NK-92 treated with Interleukin-12 subunit alpha and Interleukin-12 subunit beta, amount 100 ng/mL, for 24 hours (cell line): Measurements from ENCODE around the gene PLEKHH3.
"Not testable (repeated sequence)": the region's sequence is repeated elsewhere in the genome, so short reads cannot be mapped to it uniquely, and the experiment has no call there.

Experiments used
- DNase-seq: peaks from one replicate; lab custom pipeline; 2025; lab: John Stamatoyannopoulos, UW

The PLEKHH3 gene

GRCh38 chr17:42632949-42633444, 43.8 kb downstream of the PLEKHH3 start:
- DNase-seq: no peak

DNA sequence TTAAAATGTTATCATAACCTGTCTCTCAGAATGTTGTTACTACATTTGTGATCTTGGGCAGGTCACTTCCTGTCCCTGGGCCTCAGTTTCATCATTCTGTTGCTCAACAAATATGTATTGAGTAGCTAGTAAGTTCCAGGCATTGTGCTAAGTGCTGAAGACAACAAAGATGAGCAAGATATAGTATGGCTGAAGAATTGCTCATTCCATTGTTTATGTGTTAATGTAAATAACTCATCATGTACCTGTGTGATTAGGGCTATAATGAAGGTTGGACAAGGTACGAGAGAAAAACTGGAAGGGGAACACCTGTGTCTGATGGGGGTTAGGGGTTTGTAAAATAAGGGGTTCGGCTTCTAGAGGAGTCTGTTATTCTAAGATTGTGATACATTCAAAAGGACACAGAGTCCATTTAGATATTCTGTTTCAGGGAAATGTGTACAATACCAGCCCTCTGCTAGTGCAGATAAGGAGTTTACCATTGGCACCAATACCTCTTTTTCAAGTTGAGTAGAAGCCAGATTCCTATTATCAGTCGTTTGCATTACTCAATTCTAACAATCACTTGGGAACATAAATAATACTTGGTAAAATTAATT, 47.3 kb downstream of the PLEKHH3 start:
- no peak for DNase-seq

- not testable (repeated sequence) for DNase-seq
These were observed 49.6 kb downstream of the PLEKHH3 start for GRCh38 chr17:42627032-42627764.

DNA sequence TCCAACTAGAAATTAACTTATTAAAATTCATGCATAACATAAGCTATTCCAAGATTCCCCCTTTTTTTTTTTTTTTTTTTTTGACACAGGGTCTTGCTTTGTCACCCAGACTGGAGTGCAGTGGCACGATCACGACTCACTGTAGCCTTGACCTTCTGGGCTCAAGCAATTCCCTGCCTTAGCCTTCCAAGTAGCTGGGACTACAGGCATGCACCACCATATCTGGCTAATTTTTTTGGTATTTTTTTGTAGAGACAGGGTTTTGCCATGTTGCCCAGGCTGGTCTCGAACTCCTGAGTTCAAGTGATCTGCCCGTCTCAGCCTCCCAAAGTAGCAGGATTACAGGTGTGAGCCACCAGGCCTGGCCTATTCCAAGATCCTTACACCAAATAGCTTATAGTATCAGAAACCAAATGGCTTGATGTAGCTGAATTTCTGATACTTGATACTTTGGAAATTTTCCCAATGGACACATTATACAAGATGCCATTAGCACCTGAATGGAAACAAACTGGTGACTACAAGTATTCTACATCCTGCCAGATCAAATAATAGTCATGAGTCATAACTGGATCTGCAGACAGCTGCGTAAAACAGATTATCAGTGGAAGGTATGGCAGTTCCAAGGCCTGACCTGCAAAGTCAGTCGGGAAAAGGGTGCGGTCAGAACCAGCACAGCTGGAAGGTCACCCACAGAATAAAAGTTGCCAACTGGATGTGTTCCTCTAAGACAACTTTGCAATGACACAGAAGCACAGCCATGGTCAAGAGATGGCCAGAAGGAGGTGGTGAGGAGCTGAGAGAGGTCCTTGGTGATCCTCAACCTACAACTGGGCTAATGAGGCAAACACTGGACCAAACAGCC, 52.8 kb downstream of the PLEKHH3 start:
- no peak for DNase-seq

- no peak for DNase-seq
These were observed 53.5 kb downstream of the PLEKHH3 start for GRCh38 chr17:42623271-42623670.

- not testable (repeated sequence) for DNase-seq
These were observed 54.8 kb downstream of the PLEKHH3 start for GRCh38 chr17:42621987-42622386.

GRCh38 chr17:42618442-42619150, 58.2 kb downstream of the PLEKHH3 start:
- DNase-seq: no peak

DNA sequence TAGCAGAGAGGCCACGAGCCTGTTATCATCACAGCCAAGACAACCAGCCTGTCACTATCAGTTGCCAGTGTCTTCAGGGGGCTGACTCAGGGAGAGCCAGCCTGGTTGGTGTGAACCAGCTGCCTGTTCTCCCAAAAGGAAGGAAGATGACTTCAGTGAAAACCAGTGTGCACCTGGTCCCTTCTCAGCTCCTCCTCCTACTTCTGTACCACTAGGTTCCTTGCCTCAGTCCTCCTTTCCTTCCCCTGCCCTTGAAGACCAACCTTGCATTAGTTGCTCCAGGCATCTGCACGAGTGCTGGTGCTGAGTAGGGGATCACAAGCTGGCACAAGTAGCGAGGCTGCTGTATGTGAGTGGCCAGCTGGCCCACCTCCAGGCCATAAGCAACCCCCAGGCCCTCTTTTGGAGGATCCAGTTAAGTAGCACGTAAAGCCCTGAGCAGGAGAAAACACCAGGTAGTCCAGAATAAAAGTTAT, 58.8 kb downstream of the PLEKHH3 start:
- no peak for DNase-seq
